Endodermal cell (in vitro differentiated cells): ENCODE data around the gene DNAH2. TPM values are rescaled to one million over a fixed set of nuclear protein-coding genes. Genes with fewer than 3 reads are reported as not detected.

ENCODE experiments used
- DNase-seq: peaks from one replicate; pipeline ENCODE4 v3.0.0-alpha.2; 2017
- H3K27ac ChIP-seq: 2 replicates; pipeline ENCODE4 v1.5.1; 2013; ENCODE audit warnings: mild to moderate bottlenecking, low read depth, low read length, moderate library complexity
- H3K27me3 ChIP-seq: 2 replicates; pipeline ENCODE4 v1.6.1; 2013; ENCODE audit warnings: mild to moderate bottlenecking, low read length, moderate library complexity; ENCODE audit not compliant: insufficient read depth, control insufficient read depth, poor library complexity, severe bottlenecking
- H3K36me3 ChIP-seq: 2 replicates; pipeline ENCODE4 v1.7.0; 2013; ENCODE audit warnings: mild to moderate bottlenecking, low read length, moderate library complexity; ENCODE audit not compliant: control insufficient read depth, insufficient read depth
- H3K4me1 ChIP-seq: one replicate; pipeline ENCODE4 v1.7.0; 2013; ENCODE audit warnings: low read length; ENCODE audit not compliant: control insufficient read depth, insufficient read depth
- H3K4me3 ChIP-seq: 2 replicates; pipeline ENCODE4 v1.5.1; 2013; ENCODE audit warnings: mild to moderate bottlenecking, low read length, moderate library complexity
- H3K9ac ChIP-seq: 2 replicates; pipeline ENCODE4 v1.6.1; 2013; ENCODE audit warnings: mild to moderate bottlenecking, low read length, moderate library complexity; ENCODE audit not compliant: poor library complexity, severe bottlenecking; ENCODE audit errors: extremely low read depth
- H3K9me3 ChIP-seq: 2 replicates; pipeline ENCODE4 v1.6.1; 2013; ENCODE audit warnings: mild to moderate bottlenecking, low read length, moderate library complexity; ENCODE audit not compliant: control insufficient read depth
- H3K27ac Mint-ChIP-seq: 2 replicates; pipeline ENCODE4 v1.8.0; 2020; ENCODE audit warnings: mixed read lengths
- H3K27me3 Mint-ChIP-seq: 2 replicates; pipeline ENCODE4 v1.8.0; 2021; ENCODE audit warnings: mild to moderate bottlenecking, mixed read lengths; ENCODE audit not compliant: insufficient read depth
- H3K36me3 Mint-ChIP-seq: 2 replicates; pipeline ENCODE4 v1.8.0; 2020; ENCODE audit warnings: low read depth, mixed read lengths
- H3K4me1 Mint-ChIP-seq: 2 replicates; pipeline ENCODE4 v1.8.0; 2020; ENCODE audit warnings: mixed read lengths
- H3K4me3 Mint-ChIP-seq: 2 replicates; pipeline ENCODE4 v1.8.0; 2020; ENCODE audit warnings: mild to moderate bottlenecking, moderate library complexity, mixed read lengths
- H3K9me3 Mint-ChIP-seq: 2 replicates; pipeline ENCODE4 v1.8.0; 2020; ENCODE audit warnings: mild to moderate bottlenecking, mixed read lengths
- WGBS, 2 experiments: methylation state at CpG; one replicate each; pipeline versions ENCODE4 v1.1.5 to v1.1.7; 2013; ENCODE audit warnings: missing lambda C conversion rate in 2 of 2, mixed read lengths in 1 of 2; ENCODE audit not compliant: insufficient coverage in 1 of 2, insufficient read length in 1 of 2; 5-methylcytosine and 5-hydroxymethylcytosine counted together
- total RNA-seq, 2 donors: library from RNA; stranded (reverse); fragmentation: NEBNext Ultra II Directional in 1 of 2; extraction: Animal tissue kit (Norgen Biotek cat#: 25700) in 1 of 2; gene quantifications; 2 replicates in 1 of 2; 3 replicates in 1 of 2; pipeline ENCODE4 v1.2.1, GENCODE V29; 2021
- TF ChIP-seq, protein P1 (sequence below): fragments of 200-600 bp; sonication (generic); conservative IDR thresholded peaks from 2 replicates; pipeline ENCODE4 v1.5.0; 2021; ENCODE audit warnings: antibody characterized with exemption, mild to moderate bottlenecking

Gene DNAH2
- total RNA-seq, 2 donors from 2014 or later: 0.42 to 0.69 TPM

DNA sequence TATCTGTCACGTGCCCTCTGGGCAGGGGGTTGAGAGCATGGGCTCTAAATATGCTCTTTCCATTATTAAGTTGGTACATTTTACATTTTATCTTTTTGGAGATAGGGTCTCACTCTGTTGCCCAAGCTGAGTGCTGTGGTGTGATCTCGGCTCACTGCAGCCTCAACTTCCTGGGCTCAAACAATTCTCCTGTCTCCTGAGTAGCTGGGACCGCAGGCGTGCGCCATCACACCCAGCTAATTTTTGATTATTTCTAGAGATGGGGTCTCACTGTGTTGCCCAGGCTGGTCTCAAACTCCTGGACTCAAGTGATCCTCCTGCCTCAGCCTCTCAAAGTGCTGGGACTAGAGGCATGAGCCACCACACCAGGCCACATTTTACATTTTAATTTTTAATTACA is 72.6 kb downstream of the DNAH2 start:
- no peaks in the 10 kb centered on the region for H3K27me3 ChIP-seq
- 89 to 96% methylated on average over 4 to 5 of the region's 5 CpGs for WGBS, 2 experiments
- no peak overlapping the region for H3K9ac ChIP-seq
- H3K36me3 ChIP-seq: no peaks in the 10 kb centered on the region
- no peaks in the 10 kb centered on the region for H3K9me3 Mint-ChIP-seq
- no peaks in the 10 kb centered on the region for H3K36me3 Mint-ChIP-seq
- no peak overlapping the region for H3K27ac ChIP-seq
- H3K27me3 Mint-ChIP-seq: peaks cover 13% of the 10 kb centered on the region
- no peaks in the 10 kb centered on the region for H3K4me1 ChIP-seq
- DNase-seq: no peak
- TF ChIP-seq, protein P1, sequence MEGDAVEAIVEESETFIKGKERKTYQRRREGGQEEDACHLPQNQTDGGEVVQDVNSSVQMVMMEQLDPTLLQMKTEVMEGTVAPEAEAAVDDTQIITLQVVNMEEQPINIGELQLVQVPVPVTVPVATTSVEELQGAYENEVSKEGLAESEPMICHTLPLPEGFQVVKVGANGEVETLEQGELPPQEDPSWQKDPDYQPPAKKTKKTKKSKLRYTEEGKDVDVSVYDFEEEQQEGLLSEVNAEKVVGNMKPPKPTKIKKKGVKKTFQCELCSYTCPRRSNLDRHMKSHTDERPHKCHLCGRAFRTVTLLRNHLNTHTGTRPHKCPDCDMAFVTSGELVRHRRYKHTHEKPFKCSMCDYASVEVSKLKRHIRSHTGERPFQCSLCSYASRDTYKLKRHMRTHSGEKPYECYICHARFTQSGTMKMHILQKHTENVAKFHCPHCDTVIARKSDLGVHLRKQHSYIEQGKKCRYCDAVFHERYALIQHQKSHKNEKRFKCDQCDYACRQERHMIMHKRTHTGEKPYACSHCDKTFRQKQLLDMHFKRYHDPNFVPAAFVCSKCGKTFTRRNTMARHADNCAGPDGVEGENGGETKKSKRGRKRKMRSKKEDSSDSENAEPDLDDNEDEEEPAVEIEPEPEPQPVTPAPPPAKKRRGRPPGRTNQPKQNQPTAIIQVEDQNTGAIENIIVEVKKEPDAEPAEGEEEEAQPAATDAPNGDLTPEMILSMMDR: no peak
- no peaks in the 10 kb centered on the region for H3K9me3 ChIP-seq
- H3K27ac Mint-ChIP-seq: no peak overlapping the region
- peaks cover 5% of the 10 kb centered on the region for H3K4me1 Mint-ChIP-seq
- H3K4me3 Mint-ChIP-seq: no peak overlapping the region
- H3K4me3 ChIP-seq: no peak overlapping the region

DNA sequence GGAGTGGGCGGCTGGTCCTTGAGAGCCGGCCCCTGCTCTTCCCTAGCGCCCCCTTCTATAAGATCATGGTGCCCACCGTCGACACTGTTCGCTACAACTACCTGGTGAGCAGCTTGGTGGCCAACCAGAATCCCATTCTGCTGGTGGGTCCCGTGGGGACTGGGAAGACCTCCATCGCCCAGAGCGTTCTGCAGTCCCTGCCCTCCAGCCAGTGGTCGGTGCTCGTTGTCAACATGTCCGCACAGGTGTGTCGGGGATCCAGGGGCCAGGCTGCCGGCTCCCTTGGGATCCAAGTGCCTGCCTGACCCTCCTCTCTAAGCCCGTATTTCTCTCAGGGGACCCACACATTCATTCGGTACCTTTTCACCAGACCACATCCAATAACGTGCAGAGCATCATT is 75.1 kb downstream of the DNAH2 start:
- Mint-ChIP-seq H3K27me3 (peaks cover 13% of the 10 kb centered on the region), H3K36me3 (no peaks in the 10 kb centered on the region), H3K27ac (no peak overlapping the region), H3K4me3 (no peak overlapping the region), H3K9me3 (no peaks in the 10 kb centered on the region), H3K4me1 (peaks cover 5% of the 10 kb centered on the region)
- DNase-seq: no peak
- TF ChIP-seq, protein P1: no peak
- H3K27ac ChIP-seq: no peak overlapping the region
- H3K4me3 ChIP-seq: no peak overlapping the region
- no peak overlapping the region for H3K9ac ChIP-seq
- H3K9me3 ChIP-seq: no peaks in the 10 kb centered on the region
- H3K36me3 ChIP-seq: no peaks in the 10 kb centered on the region
- no peaks in the 10 kb centered on the region for H3K27me3 ChIP-seq
- 90 to 92% methylated on average over 14 to 17 of the region's 17 CpGs for whole genome bisulfite sequencing, 2 experiments
- no peaks in the 10 kb centered on the region for H3K4me1 ChIP-seq

DNA sequence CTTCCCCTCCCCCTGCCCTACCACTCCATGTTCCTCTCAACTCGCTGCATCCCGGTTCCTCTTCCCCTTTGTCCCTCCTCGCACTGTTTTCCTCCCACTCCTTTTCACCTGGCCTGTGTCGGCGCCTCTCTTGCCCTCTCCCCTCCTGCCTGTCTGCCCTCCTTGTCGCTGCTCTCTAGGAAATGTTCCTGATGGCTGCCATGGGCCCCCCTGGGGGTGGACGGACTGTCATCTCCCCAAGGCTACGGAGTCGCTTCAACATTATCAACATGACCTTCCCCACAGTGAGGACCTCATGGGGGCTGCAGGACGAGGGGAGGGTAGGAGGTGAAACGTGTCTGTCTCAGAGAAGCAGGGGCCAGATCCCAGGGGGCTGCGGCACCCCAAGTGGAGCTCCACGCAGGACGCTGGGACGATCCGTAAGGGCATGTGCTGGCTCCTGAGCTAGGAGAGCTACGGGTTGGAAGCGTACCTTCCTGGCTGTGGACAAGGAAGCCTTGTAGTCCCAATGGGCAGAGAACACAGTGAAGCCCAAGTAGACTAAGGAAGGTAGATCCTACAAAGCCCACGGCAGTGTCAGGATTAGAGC is 76.6 kb downstream of the DNAH2 start:
- H3K4me1 Mint-ChIP-seq: peaks cover 5% of the 10 kb centered on the region
- peak overlapping the region; percentile 49 for H3K27ac Mint-ChIP-seq
- H3K27me3 Mint-ChIP-seq: peaks cover 16% of the 10 kb centered on the region
- Histone ChIP-seq H3K36me3 (no peaks in the 10 kb centered on the region), H3K9ac (no peak overlapping the region), H3K27me3 (no peaks in the 10 kb centered on the region), H3K4me3 (no peak overlapping the region), H3K9me3 (no peaks in the 10 kb centered on the region), H3K4me1 (no peaks in the 10 kb centered on the region), H3K27ac (no peak overlapping the region)
- no peaks in the 10 kb centered on the region for H3K9me3 Mint-ChIP-seq
- no peak overlapping the region for H3K4me3 Mint-ChIP-seq
- TF ChIP-seq, protein P1: no peak
- 77 to 86% methylated on average over 13 to 19 of the region's 19 CpGs for WGBS, 2 experiments
- no peak for DNase-seq
- no peaks in the 10 kb centered on the region for H3K36me3 Mint-ChIP-seq
